Testis (tissue), 2 donors: Measurements from ENCODE around the gene ADARB1.

ENCODE experiments used
- POLR2A ChIP-seq: fragments of 450-650 bp; IDR thresholded peaks from one replicate; pipeline ENCODE4 v1.6.1; 2017; ENCODE audit warnings: antibody characterized with exemption, mild to moderate bottlenecking, moderate library complexity
- TF ChIP-seq, protein P1 (sequence below), 3 experiments: fragments of 450-650 bp in 2 of 3; fragments of 200-600 bp in 1 of 3; sonication (generic) in 1 of 3; IDR thresholded peaks; one replicate each; pipeline ENCODE4 v1.5.1; 2016 to 2019; ENCODE audit warnings: antibody characterized with exemption in 3 of 3, mild to moderate bottlenecking in 2 of 3, moderate library complexity in 1 of 3

GRCh38 chr21:45074818-45075595, 627 bp downstream of the ADARB1 start:
- TF ChIP-seq, protein P1, sequence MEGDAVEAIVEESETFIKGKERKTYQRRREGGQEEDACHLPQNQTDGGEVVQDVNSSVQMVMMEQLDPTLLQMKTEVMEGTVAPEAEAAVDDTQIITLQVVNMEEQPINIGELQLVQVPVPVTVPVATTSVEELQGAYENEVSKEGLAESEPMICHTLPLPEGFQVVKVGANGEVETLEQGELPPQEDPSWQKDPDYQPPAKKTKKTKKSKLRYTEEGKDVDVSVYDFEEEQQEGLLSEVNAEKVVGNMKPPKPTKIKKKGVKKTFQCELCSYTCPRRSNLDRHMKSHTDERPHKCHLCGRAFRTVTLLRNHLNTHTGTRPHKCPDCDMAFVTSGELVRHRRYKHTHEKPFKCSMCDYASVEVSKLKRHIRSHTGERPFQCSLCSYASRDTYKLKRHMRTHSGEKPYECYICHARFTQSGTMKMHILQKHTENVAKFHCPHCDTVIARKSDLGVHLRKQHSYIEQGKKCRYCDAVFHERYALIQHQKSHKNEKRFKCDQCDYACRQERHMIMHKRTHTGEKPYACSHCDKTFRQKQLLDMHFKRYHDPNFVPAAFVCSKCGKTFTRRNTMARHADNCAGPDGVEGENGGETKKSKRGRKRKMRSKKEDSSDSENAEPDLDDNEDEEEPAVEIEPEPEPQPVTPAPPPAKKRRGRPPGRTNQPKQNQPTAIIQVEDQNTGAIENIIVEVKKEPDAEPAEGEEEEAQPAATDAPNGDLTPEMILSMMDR (IDR thresholded peaks at IDR 0.05) = no peak
- no peak for TF ChIP-seq POLR2A
